Subcutaneous abdominal adipose tissue (tissue), 5 donors: Measurements from ENCODE around the gene C1orf21.

Experiments used
- H3K27ac ChIP-seq: one replicate; pipeline ENCODE4 v1.7.0; 2013; ENCODE audit warnings: low read depth, mild to moderate bottlenecking, inconsistent platforms, low read length, moderate library complexity
- H3K27me3 ChIP-seq, 5 donors: one replicate each; pipeline ENCODE4 v1.7.0; 2013; ENCODE audit warnings: low read length in 5 of 5, inconsistent platforms in 1 of 5; ENCODE audit not compliant: control insufficient read depth in 5 of 5, insufficient read depth in 4 of 5
- H3K36me3 ChIP-seq, 5 donors: one replicate each; pipeline ENCODE4 v1.7.0; 2013; ENCODE audit warnings: low read length in 5 of 5; ENCODE audit not compliant: control insufficient read depth in 5 of 5, insufficient read depth in 5 of 5
- H3K4me1 ChIP-seq, 5 donors: one replicate each; pipeline ENCODE4 v1.7.0; 2013; ENCODE audit warnings: low read length in 5 of 5, mild to moderate bottlenecking in 3 of 5, moderate library complexity in 1 of 5; ENCODE audit not compliant: control insufficient read depth in 5 of 5, insufficient read depth in 5 of 5
- H3K4me3 ChIP-seq, 5 donors: one replicate each; pipeline ENCODE4 v1.7.0; 2013; ENCODE audit warnings: low read length in 5 of 5, low read depth in 1 of 5
- H3K9ac ChIP-seq, 5 donors: one replicate each; pipeline ENCODE4 v1.7.0; 2013; ENCODE audit warnings: low read length in 5 of 5, mild to moderate bottlenecking in 4 of 5, moderate library complexity in 3 of 5
- H3K9me3 ChIP-seq, 5 donors: one replicate each; pipeline ENCODE4 v1.7.0; 2013; ENCODE audit warnings: low read length in 5 of 5; ENCODE audit not compliant: control insufficient read depth in 5 of 5
- donor health status: healthy.
- donor health status: healthy.
- donor health status: healthy.
- donor health status: healthy.
- donor health status: healthy.

C1orf21 gene

DNA sequence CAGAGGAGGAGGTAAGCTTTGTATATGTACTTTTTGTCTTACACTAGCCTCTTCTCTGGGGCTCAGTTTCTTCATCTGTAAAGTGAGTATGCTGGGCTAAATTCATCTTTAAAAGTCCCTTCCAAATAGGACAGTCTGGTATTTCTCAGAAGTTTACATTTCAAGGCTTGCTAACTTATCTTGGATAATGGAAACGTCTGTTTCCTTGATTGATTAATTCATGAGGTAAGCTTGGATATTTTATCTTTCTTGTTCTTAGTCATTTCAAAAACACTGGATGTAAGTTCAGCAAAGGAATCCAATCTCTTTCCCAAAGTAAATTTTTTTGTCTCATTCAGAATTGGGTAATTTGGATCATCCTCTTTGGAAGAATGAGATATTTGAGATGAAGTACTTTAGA, 256.8 kb downstream of the C1orf21 start:
- H3K4me3 ChIP-seq = no peak overlapping the region
- peaks cover 0 to 5% (median 0%) of the 10 kb centered on the region in 5 donors for H3K4me1 ChIP-seq
- H3K9ac ChIP-seq = no peak overlapping the region
- no peaks in the 10 kb centered on the region for H3K9me3 ChIP-seq
- no peaks in the 10 kb centered on the region for H3K36me3 ChIP-seq
- peaks cover 0 to 10% (median 0%) of the 10 kb centered on the region in 5 donors for H3K27me3 ChIP-seq
- H3K27ac ChIP-seq = no peak overlapping the region

- Histone ChIP-seq H3K9me3 (peaks cover 0 to 3% (median 2%) of the 10 kb centered on the region in 5 donors), H3K4me1 (peaks cover 0 to 10% (median 5%) of the 10 kb centered on the region in 5 donors), H3K9ac (no peak overlapping the region), H3K4me3 (no peak overlapping the region), H3K27me3 (peaks cover 0 to 10% (median 0%) of the 10 kb centered on the region in 5 donors), H3K27ac (no peak overlapping the region), H3K36me3 (no peaks in the 10 kb centered on the region)
Observed at GRCh38 chr1:184644771-184645170, 257.9 kb downstream of the C1orf21 start.

DNA sequence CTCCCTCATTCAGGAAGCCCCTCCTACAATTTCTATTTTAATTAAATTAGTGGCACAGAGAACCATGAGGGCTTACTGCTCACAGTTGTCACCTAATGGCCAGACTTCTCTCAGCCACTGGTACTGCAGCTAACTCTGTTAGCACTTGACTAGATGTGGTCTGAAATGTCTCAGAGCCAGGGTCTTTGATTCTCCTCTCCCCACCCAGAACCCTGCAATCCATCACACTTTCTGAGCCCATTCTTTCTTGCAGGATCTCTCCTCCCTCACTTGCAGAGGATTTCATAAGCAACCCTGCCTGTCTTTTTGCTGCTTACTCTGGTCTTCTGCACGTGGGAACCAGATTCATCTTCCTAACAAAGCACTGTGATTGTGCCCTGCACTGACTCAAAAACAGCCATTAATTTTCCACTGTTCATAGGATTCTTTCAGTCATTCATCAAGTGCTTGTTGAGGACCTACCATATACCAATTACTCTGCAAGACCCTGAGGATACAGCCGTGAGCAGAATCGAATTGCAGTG, 259.4 kb downstream of the C1orf21 start:
- H3K36me3 ChIP-seq = no peaks in the 10 kb centered on the region
- peaks cover 0 to 3% (median 2%) of the 10 kb centered on the region in 5 donors for H3K9me3 ChIP-seq
- no peak overlapping the region for H3K9ac ChIP-seq
- H3K27me3 ChIP-seq = peaks cover 0 to 6% (median 0%) of the 10 kb centered on the region in 5 donors
- H3K4me3 ChIP-seq = no peak overlapping the region
- no peak overlapping the region for H3K27ac ChIP-seq
- peaks cover 0 to 10% (median 5%) of the 10 kb centered on the region in 5 donors for H3K4me1 ChIP-seq

DNA sequence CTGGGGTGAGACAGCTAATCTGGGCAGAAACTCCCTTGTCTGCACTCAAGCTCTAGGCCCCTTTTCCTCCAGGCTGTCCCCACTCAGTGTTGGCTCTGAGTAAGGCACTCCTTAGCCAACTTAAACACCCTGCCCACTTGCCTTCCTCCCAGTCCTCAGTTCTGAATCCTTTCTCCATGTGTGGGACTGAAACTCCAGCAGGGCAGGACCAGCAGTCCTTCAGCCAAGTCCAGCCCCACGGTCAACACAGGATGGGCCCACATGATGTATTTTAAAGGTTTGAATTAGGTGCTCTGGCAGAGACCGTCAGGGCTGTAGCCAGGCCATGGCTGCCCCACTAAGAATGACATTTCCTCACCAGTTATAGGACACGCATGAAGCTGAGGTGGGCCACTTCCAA, 260.0 kb downstream of the C1orf21 start:
- no peak overlapping the region for H3K9ac ChIP-seq
- peaks cover 0 to 10% (median 5%) of the 10 kb centered on the region in 5 donors for H3K4me1 ChIP-seq
- H3K27ac ChIP-seq = no peak overlapping the region
- H3K36me3 ChIP-seq = no peaks in the 10 kb centered on the region
- peaks cover 0 to 6% (median 0%) of the 10 kb centered on the region in 5 donors for H3K27me3 ChIP-seq
- H3K4me3 ChIP-seq = no peak overlapping the region
- H3K9me3 ChIP-seq = peaks cover 0 to 3% (median 2%) of the 10 kb centered on the region in 5 donors

DNA sequence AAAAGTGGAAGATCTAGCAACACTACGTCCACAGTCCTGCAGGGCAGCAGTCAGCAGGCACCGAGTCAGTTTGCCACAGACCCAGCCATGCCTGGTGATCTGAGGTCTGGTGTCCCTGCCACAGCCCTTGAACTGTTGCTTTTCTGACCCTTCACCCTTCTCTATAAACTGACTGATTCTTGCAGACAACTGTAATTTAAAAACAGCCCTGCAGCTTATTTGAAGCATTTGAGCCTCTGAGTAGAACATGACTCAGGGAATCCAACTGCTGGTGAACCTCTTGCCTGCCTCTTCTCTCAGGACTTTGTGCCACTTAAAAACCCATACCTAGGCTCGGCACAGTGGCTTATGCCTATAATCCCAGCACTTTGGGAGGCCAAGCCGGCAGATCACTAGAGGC, 260.6 kb downstream of the C1orf21 start:
- H3K27ac ChIP-seq = no peak overlapping the region
- H3K4me3 ChIP-seq = no peak overlapping the region
- no peaks in the 10 kb centered on the region for H3K36me3 ChIP-seq

GRCh38 chr1:184648160-184648855, 261.5 kb downstream of the C1orf21 start:
- H3K9me3 ChIP-seq = peaks cover 0 to 7% (median 5%) of the 10 kb centered on the region in 5 donors
- H3K27ac ChIP-seq = no peak overlapping the region
- H3K4me3 ChIP-seq = no peak overlapping the region
- H3K4me1 ChIP-seq = peaks cover 0 to 10% (median 5%) of the 10 kb centered on the region in 5 donors
- no peaks in the 10 kb centered on the region for H3K36me3 ChIP-seq
- H3K27me3 ChIP-seq = peaks cover 0 to 6% (median 0%) of the 10 kb centered on the region in 5 donors
- no peak overlapping the region for H3K9ac ChIP-seq

More for the DNA sequence above, 260.6 kb downstream of the C1orf21 start:
- peaks cover 0 to 6% (median 4%) of the 10 kb centered on the region in 5 donors for H3K9me3 ChIP-seq
- peaks cover 0 to 10% (median 5%) of the 10 kb centered on the region in 5 donors for H3K4me1 ChIP-seq
- H3K27me3 ChIP-seq = peaks cover 0 to 6% (median 0%) of the 10 kb centered on the region in 5 donors
- H3K9ac ChIP-seq = no peak overlapping the region

DNA sequence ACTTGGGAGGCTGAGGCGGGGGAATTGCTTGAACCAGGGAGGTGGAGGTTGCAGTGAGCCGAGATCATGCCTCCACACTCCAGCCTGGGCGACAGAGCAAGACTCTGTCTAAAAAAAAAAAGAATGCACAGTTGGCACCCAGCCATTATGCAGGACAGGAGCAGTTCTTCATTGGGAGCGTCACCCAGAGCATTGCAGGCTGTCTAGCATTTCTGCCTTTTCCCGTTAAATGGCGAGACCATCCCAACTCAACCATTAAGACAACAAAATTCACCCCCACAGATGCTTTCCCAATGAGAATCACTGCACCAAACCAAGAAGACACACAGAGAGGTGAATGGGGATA, 262.0 kb downstream of the C1orf21 start:
- H3K27me3 ChIP-seq = peaks cover 0 to 6% (median 0%) of the 10 kb centered on the region in 5 donors
- no peaks in the 10 kb centered on the region for H3K36me3 ChIP-seq
- peaks cover 0 to 7% (median 5%) of the 10 kb centered on the region in 5 donors for H3K9me3 ChIP-seq
- no peak overlapping the region for H3K9ac ChIP-seq
- H3K4me3 ChIP-seq = no peak overlapping the region
- H3K27ac ChIP-seq = no peak overlapping the region
- peaks cover 0 to 10% (median 5%) of the 10 kb centered on the region in 5 donors for H3K4me1 ChIP-seq

- Histone ChIP-seq H3K27me3 (peaks cover 0 to 6% (median 0%) of the 10 kb centered on the region in 5 donors), H3K4me1 (peaks cover 0 to 10% (median 5%) of the 10 kb centered on the region in 5 donors), H3K4me3 (no peak overlapping the region), H3K36me3 (no peaks in the 10 kb centered on the region), H3K27ac (no peak overlapping the region), H3K9ac (no peak overlapping the region), H3K9me3 (peaks cover 0 to 7% (median 5%) of the 10 kb centered on the region in 5 donors)
Observed at GRCh38 chr1:184649451-184649888, 262.6 kb downstream of the C1orf21 start.

DNA sequence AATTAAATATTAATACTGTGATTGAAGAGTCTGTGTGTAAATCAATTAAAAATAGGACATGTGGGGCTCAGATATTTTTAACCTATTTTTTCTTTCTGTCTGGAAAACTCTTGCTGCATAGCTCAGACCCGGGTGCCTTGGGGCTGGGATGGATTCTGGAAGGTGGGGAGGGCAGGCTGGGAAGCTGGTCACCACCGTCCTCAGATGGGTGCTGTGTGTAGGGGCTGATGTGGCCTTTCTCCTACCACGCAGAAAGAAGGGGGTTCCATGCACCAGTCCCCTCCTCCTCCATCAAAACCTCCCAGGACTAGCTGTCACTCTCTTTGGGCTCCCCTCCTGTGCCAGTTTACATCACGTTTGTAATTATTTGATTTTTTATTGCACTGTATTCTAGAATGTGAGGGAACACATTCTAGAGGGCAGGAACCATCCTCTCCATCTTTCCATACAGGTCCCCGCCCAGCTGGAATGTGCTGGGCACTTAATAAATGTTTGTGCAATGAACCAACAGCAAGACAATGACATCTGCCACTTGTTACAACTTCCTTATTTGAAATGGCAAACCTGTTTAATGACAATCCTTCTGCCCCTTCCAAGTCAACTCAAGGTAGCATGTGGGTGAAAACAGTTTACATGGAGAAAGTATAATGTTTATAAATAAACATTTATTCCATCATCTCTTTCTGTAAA, 263.5 kb downstream of the C1orf21 start:
- H3K4me1 ChIP-seq = peaks cover 0 to 10% (median 5%) of the 10 kb centered on the region in 5 donors
- H3K9me3 ChIP-seq = peaks cover 0 to 7% (median 5%) of the 10 kb centered on the region in 5 donors
- peaks cover 0 to 6% (median 0%) of the 10 kb centered on the region in 5 donors for H3K27me3 ChIP-seq
- no peaks in the 10 kb centered on the region for H3K36me3 ChIP-seq
- H3K4me3 ChIP-seq = no peak overlapping the region
- H3K27ac ChIP-seq = no peak overlapping the region
- no peak overlapping the region for H3K9ac ChIP-seq

- H3K27me3 ChIP-seq = no peaks in the 10 kb centered on the region
- no peaks in the 10 kb centered on the region for H3K4me1 ChIP-seq
- H3K36me3 ChIP-seq = no peaks in the 10 kb centered on the region
- peaks cover 0 to 5% (median 3%) of the 10 kb centered on the region in 5 donors for H3K9me3 ChIP-seq
- H3K9ac ChIP-seq = no peak overlapping the region
- no peak overlapping the region for H3K4me3 ChIP-seq
- no peak overlapping the region for H3K27ac ChIP-seq
Observed at GRCh38 chr1:184655185-184655584, 268.4 kb downstream of the C1orf21 start.
